HEK293 (cell line): ENCODE data around the gene IDH3A.

Experiments
- CTCF ChIA-PET: fragments of 350-600 bp; formaldehyde crosslinking; extraction: SDS; loops from one replicate; lab custom pipeline; 2021; ENCODE audit warnings: antibody characterized with exemption; lab: Yijun Ruan, JAX
- POLR2A ChIA-PET: fragments of 300-600 bp; formaldehyde crosslinking; extraction: SDS; loops from one replicate; lab custom pipeline; 2020; ENCODE audit warnings: antibody characterized with exemption, inconsistent platforms; lab: Yijun Ruan, JAX
- H3K27ac ChIP-seq: fragments of 200-500 bp; sonication (Bioruptor generic); 2 replicates; pipeline ENCODE4 v1.5.1; 2014; ENCODE audit warnings: low read depth, low read length, control low read depth, inconsistent platforms; ENCODE audit errors: extremely low read depth
- H3K36me3 ChIP-seq, 2 experiments: fragments of 200-500 bp in 1 of 2; sonication (Bioruptor generic) in 1 of 2; 1 replicate in 1 of 2; 2 replicates in 1 of 2; pipeline ENCODE4 v1.5.1; 2014 to 2017; ENCODE audit warnings: inconsistent platforms in 2 of 2, low read length in 2 of 2; ENCODE audit not compliant: control insufficient read depth in 2 of 2, insufficient read depth in 1 of 2
- H3K4me1 ChIP-seq: fragments of 200-500 bp; sonication (Bioruptor generic); 2 replicates; pipeline ENCODE4 v1.5.1; 2014; ENCODE audit warnings: mild to moderate bottlenecking, low read length, inconsistent platforms; ENCODE audit not compliant: control insufficient read depth, insufficient read depth
- H3K4me3 ChIP-seq: 2 replicates; pipeline ENCODE4 v1.5.1; 2011; ENCODE audit warnings: low read depth, mild to moderate bottlenecking, control low read depth, low read length, moderate library complexity
- H3K9me3 ChIP-seq: fragments of 200-500 bp; sonication (Bioruptor generic); 2 replicates; pipeline ENCODE4 v1.5.1; 2014; ENCODE audit warnings: low read depth, low read length, inconsistent platforms; ENCODE audit not compliant: control insufficient read depth, insufficient read depth
- EGR2 ChIP-seq: fragments of 450-650 bp; formaldehyde crosslinking; IDR thresholded peaks from 2 replicates; pipeline ENCODE4 v1.5.1; 2016; ENCODE audit warnings: low read depth, missing biosample characterization, missing genetic modification characterization
- KLF16 ChIP-seq: fragments of 450-650 bp; formaldehyde crosslinking; IDR thresholded peaks from 2 replicates; pipeline ENCODE4 v1.5.1; 2017; ENCODE audit warnings: missing biosample characterization, missing genetic modification characterization
- KLF9 ChIP-seq: fragments of 450-650 bp; formaldehyde crosslinking; IDR thresholded peaks from 2 replicates; pipeline ENCODE4 v1.5.1; 2016; ENCODE audit warnings: missing biosample characterization, missing genetic modification characterization, low read depth
- RBAK ChIP-seq: fragments of 450-650 bp; formaldehyde crosslinking; IDR thresholded peaks from 2 replicates; pipeline ENCODE4 v1.5.1; 2016; ENCODE audit warnings: missing biosample characterization, missing genetic modification characterization
- SCRT1 ChIP-seq: fragments of 450-650 bp; formaldehyde crosslinking; IDR thresholded peaks from 2 replicates; pipeline ENCODE4 v1.5.1; 2016; ENCODE audit warnings: missing biosample characterization, missing genetic modification characterization, borderline replicate concordance
- SCRT2 ChIP-seq: fragments of 450-650 bp; formaldehyde crosslinking; IDR thresholded peaks from 2 replicates; pipeline ENCODE4 v1.5.1; 2016; ENCODE audit warnings: missing biosample characterization, missing genetic modification characterization
- YY1 ChIP-seq: fragments of 450-650 bp; formaldehyde crosslinking; IDR thresholded peaks from 2 replicates; pipeline ENCODE4 v1.5.1; 2018; ENCODE audit warnings: missing biosample characterization, missing genetic modification characterization
- YY2 ChIP-seq: fragments of 450-650 bp; formaldehyde crosslinking; IDR thresholded peaks from 2 replicates; pipeline ENCODE4 v1.5.1; 2016; ENCODE audit warnings: missing biosample characterization, missing genetic modification characterization
- ZBTB1 ChIP-seq: fragments of 450-650 bp; formaldehyde crosslinking; IDR thresholded peaks from 2 replicates; pipeline ENCODE4 v1.5.1; 2016; ENCODE audit warnings: missing biosample characterization, missing genetic modification characterization
- ZBTB48 ChIP-seq: fragments of 450-650 bp; formaldehyde crosslinking; IDR thresholded peaks from 2 replicates; pipeline ENCODE4 v1.5.1; 2016; ENCODE audit warnings: missing biosample characterization, missing genetic modification characterization
- ZFP3 ChIP-seq: fragments of 450-650 bp; formaldehyde crosslinking; IDR thresholded peaks from 2 replicates; pipeline ENCODE4 v1.5.1; 2016; ENCODE audit warnings: low read depth, missing biosample characterization, missing genetic modification characterization
- ZFP37 ChIP-seq: fragments of 450-650 bp; formaldehyde crosslinking; IDR thresholded peaks from 2 replicates; pipeline ENCODE4 v1.5.1; 2016; ENCODE audit warnings: missing biosample characterization, missing genetic modification characterization
- ZNF112 ChIP-seq: fragments of 450-650 bp; formaldehyde crosslinking; IDR thresholded peaks from 2 replicates; pipeline ENCODE4 v1.5.0; 2017; ENCODE audit warnings: missing biosample characterization, missing genetic modification characterization
- ZNF133 ChIP-seq: fragments of 450-650 bp; formaldehyde crosslinking; IDR thresholded peaks from 2 replicates; pipeline ENCODE4 v1.5.1; 2016; ENCODE audit warnings: missing biosample characterization, missing genetic modification characterization
- ZNF138 ChIP-seq: fragments of 450-650 bp; formaldehyde crosslinking; IDR thresholded peaks from 2 replicates; pipeline ENCODE4 v1.5.1; 2016; ENCODE audit warnings: missing biosample characterization, missing genetic modification characterization, borderline replicate concordance
- ZNF2 ChIP-seq: fragments of 450-650 bp; formaldehyde crosslinking; IDR thresholded peaks from 2 replicates; pipeline ENCODE4 v1.5.1; 2016; ENCODE audit warnings: missing biosample characterization, missing genetic modification characterization
- ZNF223 ChIP-seq: fragments of 450-650 bp; formaldehyde crosslinking; IDR thresholded peaks from 2 replicates; pipeline ENCODE4 v1.5.1; 2016; ENCODE audit warnings: missing biosample characterization, missing genetic modification characterization
- ZNF239 ChIP-seq: fragments of 450-650 bp; formaldehyde crosslinking; IDR thresholded peaks from 2 replicates; pipeline ENCODE4 v1.5.1; 2016; ENCODE audit warnings: missing biosample characterization, missing genetic modification characterization
- ZNF292 ChIP-seq: fragments of 450-650 bp; formaldehyde crosslinking; IDR thresholded peaks from 2 replicates; pipeline ENCODE4 v1.5.1; 2016; ENCODE audit warnings: low read depth, missing biosample characterization, missing genetic modification characterization, borderline replicate concordance
- ZNF302 ChIP-seq: fragments of 450-650 bp; formaldehyde crosslinking; IDR thresholded peaks from 2 replicates; pipeline ENCODE4 v1.5.1; 2016; ENCODE audit warnings: missing biosample characterization, missing genetic modification characterization, low read depth
- ZNF341 ChIP-seq: fragments of 450-650 bp; formaldehyde crosslinking; IDR thresholded peaks from 2 replicates; pipeline ENCODE4; 2016; ENCODE audit warnings: low read depth, missing biosample characterization, missing genetic modification characterization
- ZNF473 ChIP-seq: fragments of 450-650 bp; formaldehyde crosslinking; IDR thresholded peaks from 2 replicates; pipeline ENCODE4 v1.5.1; 2017; ENCODE audit warnings: missing biosample characterization, missing genetic modification characterization
- ZNF501 ChIP-seq: fragments of 450-650 bp; formaldehyde crosslinking; IDR thresholded peaks from 2 replicates; pipeline ENCODE4 v1.5.1; 2016; ENCODE audit warnings: missing biosample characterization, missing genetic modification characterization
- ZNF571 ChIP-seq: fragments of 450-650 bp; formaldehyde crosslinking; IDR thresholded peaks from 2 replicates; pipeline ENCODE4 v1.5.0; 2017; ENCODE audit warnings: missing biosample characterization, missing genetic modification characterization
- ZNF596 ChIP-seq: fragments of 450-650 bp; IDR thresholded peaks from 2 replicates; pipeline ENCODE4 v1.5.0; 2018; ENCODE audit warnings: missing biosample characterization, mild to moderate bottlenecking, missing genetic modification characterization, moderate library complexity
- ZNF610 ChIP-seq: fragments of 450-650 bp; formaldehyde crosslinking; IDR thresholded peaks from 2 replicates; pipeline ENCODE4 v1.5.1; 2016; ENCODE audit warnings: missing biosample characterization, missing genetic modification characterization, borderline replicate concordance
- ZNF658 ChIP-seq: fragments of 450-650 bp; formaldehyde crosslinking; IDR thresholded peaks from 2 replicates; pipeline ENCODE4; 2016; ENCODE audit warnings: missing biosample characterization, missing genetic modification characterization
- ZSCAN23 ChIP-seq: fragments of 450-650 bp; formaldehyde crosslinking; IDR thresholded peaks from 2 replicates; pipeline ENCODE4 v1.5.1; 2016; ENCODE audit warnings: missing biosample characterization, missing genetic modification characterization
- TF ChIP-seq, protein P1 (sequence below): fragments of 450-650 bp; formaldehyde crosslinking; IDR thresholded peaks from 2 replicates; pipeline ENCODE4 v1.5.1; 2016; ENCODE audit warnings: missing biosample characterization, missing genetic modification characterization
- TF ChIP-seq, protein P2 (sequence below): fragments of 450-650 bp; formaldehyde crosslinking; IDR thresholded peaks from 2 replicates; pipeline ENCODE4 v1.5.1; 2016; ENCODE audit warnings: missing biosample characterization, missing genetic modification characterization
- TF ChIP-seq, protein P3 (sequence below): fragments of 450-650 bp; formaldehyde crosslinking; IDR thresholded peaks from 2 replicates; pipeline ENCODE4 v1.5.1; 2016; ENCODE audit warnings: missing biosample characterization, missing genetic modification characterization
- TF ChIP-seq, protein P4 (sequence below): fragments of 450-650 bp; formaldehyde crosslinking; IDR thresholded peaks from 2 replicates; pipeline ENCODE4 v1.5.1; 2016; ENCODE audit warnings: missing biosample characterization, missing genetic modification characterization
- TF ChIP-seq, protein P5 (sequence below): fragments of 450-650 bp; formaldehyde crosslinking; IDR thresholded peaks from 2 replicates; pipeline ENCODE4 v1.5.1; 2016; ENCODE audit warnings: missing biosample characterization, missing genetic modification characterization

IDH3A gene

DNA sequence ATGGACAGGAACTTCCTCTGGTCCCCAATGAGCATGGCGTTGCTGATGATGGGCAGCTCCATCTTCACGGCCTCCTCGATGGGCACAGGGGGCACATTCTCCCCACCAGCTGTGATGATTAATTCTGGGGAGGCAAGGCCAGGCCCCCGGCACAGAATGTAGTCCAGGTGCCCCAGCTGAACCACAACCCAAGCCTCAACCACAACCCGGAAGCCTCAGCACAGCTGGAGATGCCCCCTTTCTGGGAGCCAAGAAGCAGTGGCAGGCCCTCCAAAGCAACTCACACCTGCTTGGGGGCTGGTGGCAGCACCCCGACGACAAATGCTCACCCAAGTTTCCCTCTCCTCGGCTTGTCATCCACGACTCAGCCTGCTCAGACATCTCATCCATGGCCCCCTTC, 25.2 kb downstream of the IDH3A start (continued):
- TF ChIP-seq ZNF292 (tag by site-specific recombination): no peak
- TF ChIP-seq ZBTB1 (tag by site-specific recombination): no peak
- no peak for TF ChIP-seq KLF16
- TF ChIP-seq ZNF473: no peak
- TF ChIP-seq ZSCAN23: no peak
- no peak for TF ChIP-seq SCRT1
- TF ChIP-seq, all 188 proteins: peak for 0

DNA sequence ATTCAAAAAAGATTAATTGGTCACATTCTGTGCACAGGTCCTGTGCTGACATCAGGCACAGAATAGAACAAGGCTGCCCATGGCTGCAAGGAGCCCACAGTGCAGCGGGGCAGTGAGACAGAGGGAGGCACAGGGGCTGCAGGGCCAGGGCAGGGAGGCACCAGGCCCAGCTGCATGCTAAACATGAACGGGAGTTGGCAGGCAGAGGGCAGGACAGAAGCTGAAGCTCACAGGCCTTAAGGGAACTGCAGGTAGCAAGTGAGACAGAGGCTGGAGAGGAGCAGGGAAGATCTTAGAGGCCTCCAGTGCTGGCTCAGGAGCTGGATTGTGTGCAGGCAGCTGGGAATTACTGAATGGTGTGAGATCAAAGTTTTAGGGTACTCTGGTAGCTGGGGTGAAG, 26.2 kb downstream of the IDH3A start:
- CTCF ChIA-PET: interaction anchor here (0.6 to 10.0 kb wide), 9 partner anchors 21 to 209 kb away, joined by 3 to 234 read pairs (median 12); partner anchors contain the start of gene CIB2
- POLR2A ChIA-PET: no interaction called here

DNA sequence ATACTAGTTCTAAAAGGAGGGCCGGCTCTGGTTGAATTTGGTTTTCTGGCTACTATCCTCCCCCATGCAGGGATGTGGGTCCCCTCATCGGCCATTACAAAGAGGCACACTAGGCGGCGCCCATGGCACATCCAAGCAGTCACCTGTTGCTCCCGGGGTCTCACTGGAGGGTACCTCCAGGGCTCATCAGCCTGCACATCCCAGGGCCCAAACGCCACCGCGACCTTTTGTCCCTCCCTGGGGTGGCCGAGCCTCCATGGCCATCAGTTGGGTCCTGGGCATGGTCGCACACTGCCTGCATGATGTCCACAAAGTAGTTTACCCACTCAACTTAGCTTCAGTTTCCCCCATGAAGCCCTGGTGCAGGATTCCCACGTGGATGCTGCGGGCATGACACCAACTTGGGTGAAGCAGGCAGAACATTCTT, 28.3 kb downstream of the IDH3A start:
- Histone ChIP-seq H3K27ac (no peak overlapping the region), H3K9me3 (no peaks in the 10 kb centered on the region)
- POLR2A ChIA-PET: no interaction called here
- TF ChIP-seq SCRT2 (tag by site-specific recombination): peak; percentile 99
- no peak for TF ChIP-seq RBAK (tag by site-specific recombination)
- TF ChIP-seq, protein P1, sequence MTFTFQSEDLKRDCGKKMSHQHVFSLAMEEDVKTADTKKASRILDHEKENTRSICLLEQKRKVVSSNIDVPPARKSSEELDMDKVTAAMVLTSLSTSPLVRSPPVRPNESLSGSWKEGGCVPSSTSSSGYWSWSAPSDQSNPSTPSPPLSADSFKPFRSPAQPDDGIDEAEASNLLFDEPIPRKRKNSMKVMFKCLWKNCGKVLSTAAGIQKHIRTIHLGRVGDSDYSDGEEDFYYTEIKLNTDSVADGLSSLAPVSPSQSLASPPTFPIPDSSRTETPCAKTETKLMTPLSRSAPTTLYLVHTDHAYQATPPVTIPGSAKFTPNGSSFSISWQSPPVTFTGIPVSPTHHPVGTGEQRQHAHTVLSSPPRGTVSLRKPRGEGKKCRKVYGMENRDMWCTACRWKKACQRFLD: no peak
- TF ChIP-seq, protein P2, sequence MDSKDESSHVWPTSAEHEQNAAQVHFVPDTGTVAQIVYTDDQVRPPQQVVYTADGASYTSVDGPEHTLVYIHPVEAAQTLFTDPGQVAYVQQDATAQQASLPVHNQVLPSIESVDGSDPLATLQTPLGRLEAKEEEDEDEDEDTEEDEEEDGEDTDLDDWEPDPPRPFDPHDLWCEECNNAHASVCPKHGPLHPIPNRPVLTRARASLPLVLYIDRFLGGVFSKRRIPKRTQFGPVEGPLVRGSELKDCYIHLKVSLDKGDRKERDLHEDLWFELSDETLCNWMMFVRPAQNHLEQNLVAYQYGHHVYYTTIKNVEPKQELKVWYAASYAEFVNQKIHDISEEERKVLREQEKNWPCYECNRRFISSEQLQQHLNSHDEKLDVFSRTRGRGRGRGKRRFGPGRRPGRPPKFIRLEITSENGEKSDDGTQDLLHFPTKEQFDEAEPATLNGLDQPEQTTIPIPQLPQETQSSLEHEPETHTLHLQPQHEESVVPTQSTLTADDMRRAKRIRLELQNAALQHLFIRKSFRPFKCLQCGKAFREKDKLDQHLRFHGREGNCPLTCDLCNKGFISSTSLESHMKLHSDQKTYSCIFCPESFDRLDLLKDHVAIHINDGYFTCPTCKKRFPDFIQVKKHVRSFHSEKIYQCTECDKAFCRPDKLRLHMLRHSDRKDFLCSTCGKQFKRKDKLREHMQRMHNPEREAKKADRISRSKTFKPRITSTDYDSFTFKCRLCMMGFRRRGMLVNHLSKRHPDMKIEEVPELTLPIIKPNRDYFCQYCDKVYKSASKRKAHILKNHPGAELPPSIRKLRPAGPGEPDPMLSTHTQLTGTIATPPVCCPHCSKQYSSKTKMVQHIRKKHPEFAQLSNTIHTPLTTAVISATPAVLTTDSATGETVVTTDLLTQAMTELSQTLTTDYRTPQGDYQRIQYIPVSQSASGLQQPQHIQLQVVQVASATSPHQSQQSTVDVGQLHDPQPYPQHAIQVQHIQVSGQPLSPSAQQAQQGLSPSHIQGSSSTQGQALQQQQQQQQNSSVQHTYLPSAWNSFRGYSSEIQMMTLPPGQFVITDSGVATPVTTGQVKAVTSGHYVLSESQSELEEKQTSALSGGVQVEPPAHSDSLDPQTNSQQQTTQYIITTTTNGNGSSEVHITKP: peak; percentile 53; the same call in 1 of the 2 replicates
- TF ChIP-seq ZNF571: no peak
- no peak for TF ChIP-seq ZNF596 (tag by site-specific recombination)
- TF ChIP-seq, protein P3, sequence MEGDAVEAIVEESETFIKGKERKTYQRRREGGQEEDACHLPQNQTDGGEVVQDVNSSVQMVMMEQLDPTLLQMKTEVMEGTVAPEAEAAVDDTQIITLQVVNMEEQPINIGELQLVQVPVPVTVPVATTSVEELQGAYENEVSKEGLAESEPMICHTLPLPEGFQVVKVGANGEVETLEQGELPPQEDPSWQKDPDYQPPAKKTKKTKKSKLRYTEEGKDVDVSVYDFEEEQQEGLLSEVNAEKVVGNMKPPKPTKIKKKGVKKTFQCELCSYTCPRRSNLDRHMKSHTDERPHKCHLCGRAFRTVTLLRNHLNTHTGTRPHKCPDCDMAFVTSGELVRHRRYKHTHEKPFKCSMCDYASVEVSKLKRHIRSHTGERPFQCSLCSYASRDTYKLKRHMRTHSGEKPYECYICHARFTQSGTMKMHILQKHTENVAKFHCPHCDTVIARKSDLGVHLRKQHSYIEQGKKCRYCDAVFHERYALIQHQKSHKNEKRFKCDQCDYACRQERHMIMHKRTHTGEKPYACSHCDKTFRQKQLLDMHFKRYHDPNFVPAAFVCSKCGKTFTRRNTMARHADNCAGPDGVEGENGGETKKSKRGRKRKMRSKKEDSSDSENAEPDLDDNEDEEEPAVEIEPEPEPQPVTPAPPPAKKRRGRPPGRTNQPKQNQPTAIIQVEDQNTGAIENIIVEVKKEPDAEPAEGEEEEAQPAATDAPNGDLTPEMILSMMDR (tag by site-specific recombination): peak; percentile 71
- TF ChIP-seq ZBTB48 (tag by site-specific recombination): peak; percentile 67; the same call in 1 of the 2 replicates
- TF ChIP-seq ZFP3 (tag by site-specific recombination): no peak
- TF ChIP-seq ZFP37: 0 out of 2 replicates have a peak, but pooled peaks have one; percentile 33

More for the DNA sequence above, 26.2 kb downstream of the IDH3A start:
- H3K36me3 ChIP-seq: peaks cover 0 to 25% of the 10 kb centered on the region in 2 experiments; a peak in 1 of 3 replicates
- no peaks in the 10 kb centered on the region for H3K9me3 ChIP-seq
- H3K27ac ChIP-seq: no peak overlapping the region
- no peaks in the 10 kb centered on the region for H3K4me1 ChIP-seq
- TF ChIP-seq, protein P4, sequence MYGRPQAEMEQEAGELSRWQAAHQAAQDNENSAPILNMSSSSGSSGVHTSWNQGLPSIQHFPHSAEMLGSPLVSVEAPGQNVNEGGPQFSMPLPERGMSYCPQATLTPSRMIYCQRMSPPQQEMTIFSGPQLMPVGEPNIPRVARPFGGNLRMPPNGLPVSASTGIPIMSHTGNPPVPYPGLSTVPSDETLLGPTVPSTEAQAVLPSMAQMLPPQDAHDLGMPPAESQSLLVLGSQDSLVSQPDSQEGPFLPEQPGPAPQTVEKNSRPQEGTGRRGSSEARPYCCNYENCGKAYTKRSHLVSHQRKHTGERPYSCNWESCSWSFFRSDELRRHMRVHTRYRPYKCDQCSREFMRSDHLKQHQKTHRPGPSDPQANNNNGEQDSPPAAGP (tag by site-specific recombination): no peak
- TF ChIP-seq YY2 (tag by site-specific recombination): no peak
- no peak for TF ChIP-seq ZNF302 (tag by site-specific recombination)
- no peak for TF ChIP-seq ZNF112
- TF ChIP-seq ZNF610: no peak
- TF ChIP-seq YY1 (tag by site-specific recombination): no peak
- no peak for TF ChIP-seq ZNF341 (tag by site-specific recombination)
- TF ChIP-seq ZNF658 (tag by site-specific recombination): no peak
- TF ChIP-seq ZNF2 (tag by site-specific recombination): no peak
- no peak for TF ChIP-seq EGR2 (tag by site-specific recombination)
- TF ChIP-seq ZNF501 (tag by site-specific recombination): no peak
- no peak for TF ChIP-seq ZNF239
- no peak for TF ChIP-seq ZNF223 (tag by site-specific recombination)
- TF ChIP-seq, protein P5, sequence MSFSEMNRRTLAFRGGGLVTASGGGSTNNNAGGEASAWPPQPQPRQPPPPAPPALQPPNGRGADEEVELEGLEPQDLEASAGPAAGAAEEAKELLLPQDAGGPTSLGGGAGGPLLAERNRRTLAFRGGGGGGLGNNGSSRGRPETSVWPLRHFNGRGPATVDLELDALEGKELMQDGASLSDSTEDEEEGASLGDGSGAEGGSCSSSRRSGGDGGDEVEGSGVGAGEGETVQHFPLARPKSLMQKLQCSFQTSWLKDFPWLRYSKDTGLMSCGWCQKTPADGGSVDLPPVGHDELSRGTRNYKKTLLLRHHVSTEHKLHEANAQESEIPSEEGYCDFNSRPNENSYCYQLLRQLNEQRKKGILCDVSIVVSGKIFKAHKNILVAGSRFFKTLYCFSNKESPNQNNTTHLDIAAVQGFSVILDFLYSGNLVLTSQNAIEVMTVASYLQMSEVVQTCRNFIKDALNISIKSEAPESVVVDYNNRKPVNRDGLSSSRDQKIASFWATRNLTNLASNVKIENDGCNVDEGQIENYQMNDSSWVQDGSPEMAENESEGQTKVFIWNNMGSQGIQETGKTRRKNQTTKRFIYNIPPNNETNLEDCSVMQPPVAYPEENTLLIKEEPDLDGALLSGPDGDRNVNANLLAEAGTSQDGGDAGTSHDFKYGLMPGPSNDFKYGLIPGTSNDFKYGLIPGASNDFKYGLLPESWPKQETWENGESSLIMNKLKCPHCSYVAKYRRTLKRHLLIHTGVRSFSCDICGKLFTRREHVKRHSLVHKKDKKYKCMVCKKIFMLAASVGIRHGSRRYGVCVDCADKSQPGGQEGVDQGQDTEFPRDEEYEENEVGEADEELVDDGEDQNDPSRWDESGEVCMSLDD (tag by site-specific recombination): no peak
- TF ChIP-seq ZNF133: no peak
- no peak for TF ChIP-seq ZNF138 (tag by site-specific recombination)
- TF ChIP-seq KLF9 (tag by site-specific recombination): no peak
- TF ChIP-seq, all 188 proteins: peak for 0
- no peak overlapping the region for H3K4me3 ChIP-seq

More for the DNA sequence above, 28.3 kb downstream of the IDH3A start:
- Histone ChIP-seq H3K4me1 (no peaks in the 10 kb centered on the region), H3K36me3 (peaks cover 0 to 3% of the 10 kb centered on the region in 2 experiments; a peak in 1 of 3 replicates), H3K4me3 (no peak overlapping the region)
- CTCF ChIA-PET: interaction anchor here (0.6 to 10.0 kb wide), 41 partner anchors 11 to 524 kb away, joined by 3 to 234 read pairs (median 5); partner anchors contain the start of genes ACSBG1, CIB2 and IDH3A
